Skin epidermis (tissue), 12 donors: Measurements from ENCODE around the gene THBS2.
A peak's percentile ranks its signal among the peaks of the same experiment; 100 is the strongest.
"Not testable (repeated sequence)": the region's sequence is repeated elsewhere in the genome, so short reads cannot be mapped to it uniquely, and the experiment has no call there.

Source experiments
- H3K27ac ChIP-seq, 21 experiments: fragments of 200-600 bp; sonication (generic) in 11 of 21; one replicate each; pipeline ENCODE4 v1.5.0; 2020; ENCODE audit warnings: mild to moderate bottlenecking in 3 of 21, inconsistent platforms in 2 of 21, moderate library complexity in 2 of 21
- H3K4me3 ChIP-seq, 7 experiments: fragments of 200-600 bp; sonication (generic) in 2 of 7; one replicate each; pipeline ENCODE4 v1.5.0; 2020; ENCODE audit warnings: inconsistent platforms in 2 of 7, mild to moderate bottlenecking in 2 of 7, moderate library complexity in 1 of 7

The THBS2 gene

GRCh38 chr6:169277619-169278018 is 24.0 kb upstream of the THBS2 start:
- Histone ChIP-seq H3K27ac (no peak overlapping the region), H3K4me3 (no peak overlapping the region)

GRCh38 chr6:169274781-169275180 is 21.1 kb upstream of the THBS2 start:
- no peak overlapping the region for H3K27ac ChIP-seq

GRCh38 chr6:169273511-169273910 is 19.9 kb upstream of the THBS2 start:
- no peak overlapping the region for H3K27ac ChIP-seq
- H3K4me3 ChIP-seq, result no peak overlapping the region

More at GRCh38 chr6:169274781-169275180, 21.1 kb upstream of the THBS2 start:
- no peak overlapping the region for H3K4me3 ChIP-seq

GRCh38 chr6:169271877-169272216 is 18.2 kb upstream of the THBS2 start:
- H3K27ac ChIP-seq, result no peak overlapping the region
- H3K4me3 ChIP-seq, result no peak overlapping the region

- peak overlapping the region in 3 of 21 experiments; percentile 16 to 25 (median 18) for H3K27ac ChIP-seq
- no peak overlapping the region for H3K4me3 ChIP-seq
These were observed 17.7 kb upstream of the THBS2 start for GRCh38 chr6:169271158-169271876.

GRCh38 chr6:169270077-169270380 is 16.4 kb upstream of the THBS2 start:
- H3K27ac ChIP-seq, result peak overlapping the region in 9 of 21 experiments; percentile 2 to 75 (median 39)

GRCh38 chr6:169269180-169270076 is 15.8 kb upstream of the THBS2 start:
- Histone ChIP-seq H3K4me3 (no peak overlapping the region), H3K27ac (peak overlapping the region in 15 of 21 experiments; percentile 1 to 75 (median 30))

More at GRCh38 chr6:169270077-169270380, 16.4 kb upstream of the THBS2 start:
- H3K4me3 ChIP-seq, result not testable (repeated sequence)

GRCh38 chr6:169268276-169268675 is 14.6 kb upstream of the THBS2 start:
- Histone ChIP-seq H3K27ac (peak overlapping the region in 8 of 21 experiments; percentile 6 to 67 (median 40)), H3K4me3 (no peak overlapping the region)

- no peak overlapping the region for H3K4me3 ChIP-seq
- peak overlapping the region in 6 of 21 experiments; percentile 2 to 69 (median 40) for H3K27ac ChIP-seq
These were observed 13.3 kb upstream of the THBS2 start for GRCh38 chr6:169266746-169267591.

- Histone ChIP-seq H3K4me3 (no peak overlapping the region), H3K27ac (peak overlapping the region in 4 of 21 experiments; percentile 2 to 69 (median 40))
These were observed 12.6 kb upstream of the THBS2 start for GRCh38 chr6:169266261-169266660.

GRCh38 chr6:169265486-169266131 is 12.0 kb upstream of the THBS2 start:
- peak overlapping the region in 2 of 21 experiments; percentile 2 to 69 for H3K27ac ChIP-seq
- no peak overlapping the region for H3K4me3 ChIP-seq

GRCh38 chr6:169263836-169264608 is 10.4 kb upstream of the THBS2 start:
- Histone ChIP-seq H3K4me3 (no peak overlapping the region), H3K27ac (peak overlapping the region in 1 of 21 experiments; percentile 34)

- Histone ChIP-seq H3K27ac (peak overlapping the region in 1 of 21 experiments; percentile 34), H3K4me3 (no peak overlapping the region)
These were observed 9.7 kb upstream of the THBS2 start for GRCh38 chr6:169263374-169263773.

GRCh38 chr6:169262602-169263001 is 9.0 kb upstream of the THBS2 start:
- not testable (repeated sequence) for H3K27ac ChIP-seq, H3K4me3 ChIP-seq

- Histone ChIP-seq H3K27ac (no peak overlapping the region), H3K4me3 (no peak overlapping the region)
These were observed 2.9 kb upstream of the THBS2 start for GRCh38 chr6:169256518-169256917.

GRCh38 chr6:169256061-169256460 is 2.4 kb upstream of the THBS2 start:
- no peak overlapping the region for H3K27ac ChIP-seq
- no peak overlapping the region for H3K4me3 ChIP-seq

- Histone ChIP-seq H3K27ac (no peak overlapping the region), H3K4me3 (no peak overlapping the region)
These were observed 2.0 kb upstream of the THBS2 start for GRCh38 chr6:169255643-169256042.

GRCh38 chr6:169254456-169255316 is 1.0 kb upstream of the THBS2 start:
- Histone ChIP-seq H3K4me3 (peak overlapping the region in 1 of 7 experiments; percentile 31), H3K27ac (peak overlapping the region in 3 of 21 experiments; percentile 12 to 50 (median 30))
